Measurements from ENCODE around the gene DMRTB1.

DNA sequence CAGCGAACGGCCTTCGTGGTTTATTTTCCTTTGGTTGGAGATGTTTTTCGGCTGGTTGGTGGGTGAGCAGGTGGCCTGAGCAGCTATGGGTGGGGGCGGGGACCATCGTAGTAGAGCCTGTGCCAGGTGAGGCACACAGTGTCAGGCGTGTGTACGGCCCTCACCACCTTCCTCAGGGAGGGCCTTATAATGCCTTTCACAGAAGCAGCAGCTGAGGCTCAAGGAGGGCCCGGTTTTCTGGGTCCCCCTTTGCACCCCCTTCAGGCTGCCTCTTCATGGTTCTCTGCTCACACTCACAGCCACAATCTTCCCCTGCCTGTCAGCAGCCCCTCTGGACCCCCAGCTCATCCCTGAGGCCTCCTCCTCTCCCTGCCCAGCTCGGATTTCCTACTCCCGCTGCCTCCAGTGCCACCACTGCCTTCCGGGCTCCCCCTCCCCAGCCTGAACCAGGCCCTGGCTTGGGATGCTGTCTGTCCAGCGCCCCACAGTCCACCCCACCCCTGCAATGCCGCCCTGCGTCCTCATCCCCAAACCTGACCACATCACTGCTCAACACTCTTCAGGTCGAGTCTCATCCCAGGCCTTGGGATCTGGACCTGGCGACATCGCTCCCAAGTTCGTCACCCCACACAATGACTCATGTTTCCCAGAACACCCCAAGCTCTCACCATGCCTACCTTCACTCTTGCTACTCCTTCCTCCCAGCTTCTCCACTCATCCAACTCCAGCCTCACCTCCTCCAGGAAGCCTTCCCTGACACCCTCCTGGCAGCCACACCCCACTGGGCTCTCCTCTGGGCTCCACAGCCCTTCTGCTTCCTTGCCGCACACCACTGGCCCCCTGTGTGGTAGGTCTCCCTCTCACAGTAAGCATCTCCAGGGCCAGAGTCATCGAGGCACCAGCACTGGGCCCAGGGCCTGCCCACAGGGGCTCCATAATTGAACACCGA is 53.9 kb downstream of the DMRTB1 start:
- no peak for TF ChIP-seq CTCF (IDR thresholded peaks at IDR 0.05)
- TF ChIP-seq POLR2AphosphoS5 (IDR thresholded peaks at IDR 0.05; ENCODE audit: low read depth, low read length), result no peak
- no peak for TF ChIP-seq TCF7L2 (IDR thresholded peaks at IDR 0.05; ENCODE audit: low read depth, low read length)
